Measurements from ENCODE around the gene PSPC1. TPM values are rescaled to one million over a fixed set of nuclear protein-coding genes. Genes with fewer than 3 reads are reported as not detected.

Gene PSPC1
- total RNA-seq, 1 donor from 2014 or later, result 75.6 TPM

GRCh38 chr13:19810996-19811881 lies 28.5 kb upstream of the PSPC1 start:
- H3K9me3 Mint-ChIP-seq, result no peaks in the 10 kb centered on the region
- CTCF ChIA-PET, result interaction anchor here (0.5 kb wide), 1 partner anchor 565 kb away, joined by 5 read pairs; no protein-coding TSS in a partner anchor
- POLR2A ChIA-PET, result no interaction called here
- no peak overlapping the region for H3K27ac Mint-ChIP-seq
- intact Hi-C loops (cut with micrococcal nuclease), result no loop called here
- no peaks in the 10 kb centered on the region for H3K27me3 Mint-ChIP-seq
- DNase-seq, result no peak
- peaks cover 8% of the 10 kb centered on the region for H3K36me3 Mint-ChIP-seq (ENCODE audit: low read depth)
- no peak for ATAC-seq (ENCODE audit: low read depth)
- H3K4me1 Mint-ChIP-seq, result no peaks in the 10 kb centered on the region
- H3K4me3 Mint-ChIP-seq, result no peak overlapping the region
- TF ChIP-seq CTCF (IDR thresholded peaks at IDR 0.05), result no peak

- ATAC-seq (ENCODE audit: low read depth), result no peak
- H3K27ac Mint-ChIP-seq, result no peak overlapping the region
- CTCF ChIA-PET, result no interaction called here
Measured at GRCh38 chr13:19810151-19810550, 27.4 kb upstream of the PSPC1 start.

GRCh38 chr13:19805765-19806164 lies 23.0 kb upstream of the PSPC1 start:
- ATAC-seq (ENCODE audit: low read depth), result no peak

More at GRCh38 chr13:19810151-19810550, 27.4 kb upstream of the PSPC1 start:
- DNase-seq, result no peak
- no peak for TF ChIP-seq CTCF (IDR thresholded peaks at IDR 0.05)
- H3K27me3 Mint-ChIP-seq, result no peaks in the 10 kb centered on the region
- H3K4me3 Mint-ChIP-seq, result no peak overlapping the region
- H3K4me1 Mint-ChIP-seq, result no peaks in the 10 kb centered on the region
- POLR2A ChIA-PET, result no interaction called here
- H3K9me3 Mint-ChIP-seq, result no peaks in the 10 kb centered on the region
- peaks cover 10% of the 10 kb centered on the region for H3K36me3 Mint-ChIP-seq (ENCODE audit: low read depth)
- intact Hi-C loops (cut with micrococcal nuclease), result no loop called here

GRCh38 chr13:19795956-19796355 lies 13.2 kb upstream of the PSPC1 start:
- peaks cover 4% of the 10 kb centered on the region for H3K4me1 Mint-ChIP-seq
- ChIA-PET POLR2A (no interaction called here), CTCF (no interaction called here)
- no peak overlapping the region for H3K27ac Mint-ChIP-seq
- ATAC-seq (ENCODE audit: low read depth), result no peak
- H3K9me3 Mint-ChIP-seq, result no peaks in the 10 kb centered on the region
- intact Hi-C loops (cut with micrococcal nuclease), result no loop called here
- DNase-seq, result no peak
- H3K27me3 Mint-ChIP-seq, result no peaks in the 10 kb centered on the region
- no peak overlapping the region for H3K4me3 Mint-ChIP-seq
- H3K36me3 Mint-ChIP-seq (ENCODE audit: low read depth), result peaks cover 2% of the 10 kb centered on the region
- TF ChIP-seq CTCF (IDR thresholded peaks at IDR 0.05), result no peak

More at GRCh38 chr13:19805765-19806164, 23.0 kb upstream of the PSPC1 start:
- TF ChIP-seq CTCF (IDR thresholded peaks at IDR 0.05), result no peak
- Mint-ChIP-seq H3K36me3 (ENCODE audit: low read depth) (peaks cover 6% of the 10 kb centered on the region), H3K27ac (no peak overlapping the region), H3K4me1 (no peaks in the 10 kb centered on the region), H3K27me3 (no peaks in the 10 kb centered on the region), H3K9me3 (no peaks in the 10 kb centered on the region), H3K4me3 (no peak overlapping the region)
- intact Hi-C loops (cut with micrococcal nuclease), result no loop called here
- ChIA-PET CTCF (no interaction called here), POLR2A (no interaction called here)
- DNase-seq, result no peak

GRCh38 chr13:19794631-19795030 lies 11.9 kb upstream of the PSPC1 start:
- ATAC-seq (ENCODE audit: low read depth), result no peak
- H3K27me3 Mint-ChIP-seq, result no peaks in the 10 kb centered on the region
- H3K9me3 Mint-ChIP-seq, result no peaks in the 10 kb centered on the region
- no peak overlapping the region for H3K27ac Mint-ChIP-seq
- CTCF ChIA-PET, result no interaction called here
- no peak for DNase-seq
- POLR2A ChIA-PET, result interaction anchor here (0.7 kb wide), 1 partner anchor 46 kb away, joined by 6 read pairs; no protein-coding TSS in a partner anchor
- intact Hi-C loops (cut with micrococcal nuclease), result no loop called here
- peaks cover 2% of the 10 kb centered on the region for H3K36me3 Mint-ChIP-seq (ENCODE audit: low read depth)
- no peak for TF ChIP-seq CTCF (IDR thresholded peaks at IDR 0.05)
- H3K4me3 Mint-ChIP-seq, result no peak overlapping the region
- peaks cover 4% of the 10 kb centered on the region for H3K4me1 Mint-ChIP-seq

All from activated B cell treated with CpG ODN at 0.5 μM for 24 hours (primary cell).